Measurements from ENCODE around the gene SLC34A3. TPM values are rescaled to one million over a fixed set of nuclear protein-coding genes. Genes with fewer than 3 reads are reported as not detected.
"Not testable (repeated sequence)": the region's sequence is repeated elsewhere in the genome, so short reads cannot be mapped to it uniquely, and the experiment has no call there.

SLC34A3 gene
- polyA plus RNA-seq, 3 donors = 10.3 to 12.1 (median 11.4) TPM

- no peak for DNase-seq
These were observed 11.0 kb downstream of the SLC34A3 start for GRCh38 chr9:137241490-137242268.

- no peak for DNase-seq
These were observed 11.8 kb downstream of the SLC34A3 start for GRCh38 chr9:137242269-137243203.

GRCh38 chr9:137243266-137243625 is 12.5 kb downstream of the SLC34A3 start:
- DNase-seq = not testable (repeated sequence)

GRCh38 chr9:137243626-137244485 is 13.2 kb downstream of the SLC34A3 start:
- DNase-seq = no peak

- DNase-seq = no peak
These were observed 14.1 kb downstream of the SLC34A3 start for GRCh38 chr9:137244486-137245449.

GRCh38 chr9:137245450-137246421 is 15.0 kb downstream of the SLC34A3 start:
- DNase-seq = no peak

- no peak for DNase-seq
These were observed 16.6 kb downstream of the SLC34A3 start for GRCh38 chr9:137247135-137247915.

- no peak for DNase-seq
These were observed 17.1 kb downstream of the SLC34A3 start for GRCh38 chr9:137247916-137248175.

- DNase-seq = no peak
These were observed 19.9 kb downstream of the SLC34A3 start for GRCh38 chr9:137250329-137251193.

GRCh38 chr9:137251194-137251461 is 20.4 kb downstream of the SLC34A3 start, which contains the start of gene STPG3:
Gene STPG3 (plus strand): TSS chr9:137251286. CDS start chr9:137251287, 1 bp downstream.
- DNase-seq = no peak

GRCh38 chr9:137251490-137252268 is 21.0 kb downstream of the SLC34A3 start:
- no peak for DNase-seq

- DNase-seq = no peak
These were observed 22.1 kb downstream of the SLC34A3 start for GRCh38 chr9:137252555-137253506.

GRCh38 chr9:137253717-137254623 is 23.3 kb downstream of the SLC34A3 start:
- DNase-seq = no peak

GRCh38 chr9:137254624-137255447 is 24.1 kb downstream of the SLC34A3 start, which contains the start of gene NELFB:
Gene NELFB (plus strand): TSS chr9:137255327.
- peak; percentile 88 for DNase-seq
